ENCODE measurements around the gene ZNF593. TPM values are rescaled to one million over a fixed set of nuclear protein-coding genes. Genes with fewer than 3 reads are reported as not detected.

The ZNF593 gene
- total RNA-seq, 4 donors from 2014 or later = 39.6 to 135 (median 97.3) TPM

DNA sequence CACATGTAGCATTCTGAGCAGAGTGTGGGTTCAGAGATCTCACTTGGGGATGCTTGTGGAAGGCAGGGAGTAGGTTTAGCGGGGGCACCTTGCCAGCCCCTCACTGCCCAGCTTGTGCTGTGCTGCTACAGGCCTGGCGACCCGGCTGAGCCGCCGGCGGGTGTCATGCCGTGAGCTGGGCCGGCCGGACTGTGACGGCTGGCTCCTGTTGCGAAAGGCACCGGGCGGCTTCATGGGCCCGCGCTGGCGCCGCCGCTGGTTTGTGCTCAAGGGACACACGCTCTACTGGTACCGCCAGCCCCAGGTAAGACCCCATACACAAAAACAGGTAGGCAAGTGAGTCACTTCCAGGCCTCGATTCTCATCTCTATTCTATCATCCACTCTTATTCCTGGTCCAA, 15.2 kb downstream of the ZNF593 start:
- no peaks in the 10 kb centered on the region for H3K9me3 ChIP-seq
- peaks cover 0 to 51% of the 10 kb centered on the region in 2 donors for H3K36me3 ChIP-seq
- peak overlapping the region; percentile 94 to 98 (median 96) for H3K27ac ChIP-seq
- in situ Hi-C loops (cut with MboI; ENCODE audit: low sequenced_read_pairs in 4 of 4) = no loop called here
- H3K27me3 ChIP-seq = no peaks in the 10 kb centered on the region
- H3K4me3 ChIP-seq = no peak overlapping the region
- ATAC-seq (no peak), DNase-seq (no peak)
- H3K4me1 ChIP-seq = peaks cover 26 to 35% of the 10 kb centered on the region in 2 donors
- TF ChIP-seq POLR2A (IDR thresholded peaks at IDR 0.05) = no peak
- TF ChIP-seq, protein P1, sequence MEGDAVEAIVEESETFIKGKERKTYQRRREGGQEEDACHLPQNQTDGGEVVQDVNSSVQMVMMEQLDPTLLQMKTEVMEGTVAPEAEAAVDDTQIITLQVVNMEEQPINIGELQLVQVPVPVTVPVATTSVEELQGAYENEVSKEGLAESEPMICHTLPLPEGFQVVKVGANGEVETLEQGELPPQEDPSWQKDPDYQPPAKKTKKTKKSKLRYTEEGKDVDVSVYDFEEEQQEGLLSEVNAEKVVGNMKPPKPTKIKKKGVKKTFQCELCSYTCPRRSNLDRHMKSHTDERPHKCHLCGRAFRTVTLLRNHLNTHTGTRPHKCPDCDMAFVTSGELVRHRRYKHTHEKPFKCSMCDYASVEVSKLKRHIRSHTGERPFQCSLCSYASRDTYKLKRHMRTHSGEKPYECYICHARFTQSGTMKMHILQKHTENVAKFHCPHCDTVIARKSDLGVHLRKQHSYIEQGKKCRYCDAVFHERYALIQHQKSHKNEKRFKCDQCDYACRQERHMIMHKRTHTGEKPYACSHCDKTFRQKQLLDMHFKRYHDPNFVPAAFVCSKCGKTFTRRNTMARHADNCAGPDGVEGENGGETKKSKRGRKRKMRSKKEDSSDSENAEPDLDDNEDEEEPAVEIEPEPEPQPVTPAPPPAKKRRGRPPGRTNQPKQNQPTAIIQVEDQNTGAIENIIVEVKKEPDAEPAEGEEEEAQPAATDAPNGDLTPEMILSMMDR (IDR thresholded peaks at IDR 0.05 in 4 of 5, conservative IDR thresholded peaks at IDR 0.05 in 1 of 5) = no peak
- intact Hi-C loops (cut with DNase I; ENCODE audit: low total_unique reads) = loop anchor here (5.0 kb wide), 1 partner anchor 92 kb away; no protein-coding TSS in a partner anchor

DNA sequence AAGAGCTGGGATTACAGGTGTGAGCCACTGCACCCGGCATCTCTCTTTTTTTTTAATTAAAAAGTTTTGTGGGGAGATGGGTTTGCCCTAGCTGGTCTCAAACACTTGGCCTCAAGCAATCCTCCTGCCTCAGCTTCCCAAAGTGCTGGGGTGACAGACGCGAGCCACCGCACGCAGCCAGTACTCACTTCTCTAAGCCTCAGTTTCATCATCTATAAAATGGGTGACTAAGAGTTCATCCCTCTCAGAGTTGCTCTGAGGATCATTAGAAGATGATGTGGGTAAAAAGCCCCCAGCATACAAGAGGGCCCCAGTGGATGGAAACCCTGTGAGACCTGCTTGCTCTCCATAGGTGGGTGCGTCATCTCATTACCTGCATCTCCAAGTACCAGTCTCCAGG, 18.2 kb downstream of the ZNF593 start:
- TF ChIP-seq, protein P1 (IDR thresholded peaks at IDR 0.05 in 4 of 5, conservative IDR thresholded peaks at IDR 0.05 in 1 of 5) = no peak
- no peak for TF ChIP-seq POLR2A (IDR thresholded peaks at IDR 0.05)
- Histone ChIP-seq H3K9me3 (no peaks in the 10 kb centered on the region), H3K27me3 (no peaks in the 10 kb centered on the region), H3K27ac (no peak overlapping the region), H3K36me3 (peaks cover 0 to 51% of the 10 kb centered on the region in 2 donors), H3K4me3 (no peak overlapping the region), H3K4me1 (peaks cover 7 to 14% of the 10 kb centered on the region in 2 donors)
- ATAC-seq (no peak), DNase-seq (no peak)
- in situ Hi-C loops (cut with MboI; ENCODE audit: low sequenced_read_pairs in 4 of 4) = no loop called here
- intact Hi-C loops (cut with DNase I; ENCODE audit: low total_unique reads) = no loop called here

DNA sequence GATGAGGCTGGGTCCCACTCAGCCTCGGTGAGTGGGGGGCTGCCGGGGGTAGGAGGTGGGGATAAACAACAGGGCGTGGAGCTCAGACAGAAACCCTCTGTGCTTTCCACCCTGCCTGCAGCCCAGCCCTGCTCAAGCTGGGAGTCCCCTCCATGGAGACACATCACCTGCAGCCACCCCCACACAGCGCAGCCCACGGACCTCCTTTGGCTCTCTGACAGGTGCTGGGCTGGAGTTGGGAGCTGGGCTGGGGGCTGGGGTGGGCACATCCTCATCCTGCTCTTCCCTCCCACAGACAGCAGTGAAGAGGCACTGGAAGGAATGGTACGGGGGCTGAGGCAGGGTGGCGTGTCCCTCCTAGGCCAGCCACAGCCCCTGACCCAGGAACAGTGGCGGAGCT, 18.8 kb downstream of the ZNF593 start:
- H3K27ac ChIP-seq = no peak overlapping the region
- no peaks in the 10 kb centered on the region for H3K27me3 ChIP-seq
- TF ChIP-seq, protein P1 (IDR thresholded peaks at IDR 0.05 in 4 of 5, conservative IDR thresholded peaks at IDR 0.05 in 1 of 5) = no peak
- TF ChIP-seq POLR2A (IDR thresholded peaks at IDR 0.05) = no peak
- H3K36me3 ChIP-seq = peaks cover 0 to 51% of the 10 kb centered on the region in 2 donors
- ATAC-seq (no peak), DNase-seq (no peak)
- intact Hi-C loops (cut with DNase I; ENCODE audit: low total_unique reads) (no loop called here), in situ Hi-C loops (cut with MboI; ENCODE audit: low sequenced_read_pairs in 4 of 4) (no loop called here)
- peaks cover under 1 to 8% of the 10 kb centered on the region in 2 donors for H3K4me1 ChIP-seq
- no peak overlapping the region for H3K4me3 ChIP-seq
- no peaks in the 10 kb centered on the region for H3K9me3 ChIP-seq

DNA sequence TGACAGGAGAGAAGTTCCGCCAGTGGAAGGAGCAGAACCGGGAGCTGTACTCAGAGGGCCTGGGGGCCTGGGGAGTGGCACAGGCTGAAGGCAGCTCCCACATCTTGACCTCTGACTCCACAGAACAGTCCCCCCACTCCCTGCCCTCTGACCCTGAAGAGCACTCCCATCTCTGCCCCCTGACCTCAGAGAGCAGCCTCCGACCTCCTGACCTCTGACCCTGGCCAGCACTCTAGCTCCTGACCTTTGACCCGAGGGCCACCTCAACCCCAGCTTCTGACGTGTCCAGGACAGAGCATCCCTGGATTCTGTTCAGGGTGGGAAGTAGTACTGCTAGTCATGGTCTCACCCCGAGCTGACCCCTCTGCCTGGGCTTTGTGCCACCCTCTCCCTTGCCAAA, 19.6 kb downstream of the ZNF593 start:
- intact Hi-C loops (cut with DNase I; ENCODE audit: low total_unique reads) (no loop called here), in situ Hi-C loops (cut with MboI; ENCODE audit: low sequenced_read_pairs in 4 of 4) (no loop called here)
- no peak for ATAC-seq
- no peak overlapping the region for H3K27ac ChIP-seq
- no peak overlapping the region for H3K4me3 ChIP-seq
- H3K36me3 ChIP-seq = peaks cover 0 to 48% of the 10 kb centered on the region in 2 donors
- no peak for DNase-seq
- H3K27me3 ChIP-seq = no peaks in the 10 kb centered on the region
- H3K9me3 ChIP-seq = no peaks in the 10 kb centered on the region
- TF ChIP-seq POLR2A (IDR thresholded peaks at IDR 0.05) = no peak
- TF ChIP-seq, protein P1 (IDR thresholded peaks at IDR 0.05 in 4 of 5, conservative IDR thresholded peaks at IDR 0.05 in 1 of 5) = no peak
- H3K4me1 ChIP-seq = peaks cover 0 to 2% of the 10 kb centered on the region in 2 donors

DNA sequence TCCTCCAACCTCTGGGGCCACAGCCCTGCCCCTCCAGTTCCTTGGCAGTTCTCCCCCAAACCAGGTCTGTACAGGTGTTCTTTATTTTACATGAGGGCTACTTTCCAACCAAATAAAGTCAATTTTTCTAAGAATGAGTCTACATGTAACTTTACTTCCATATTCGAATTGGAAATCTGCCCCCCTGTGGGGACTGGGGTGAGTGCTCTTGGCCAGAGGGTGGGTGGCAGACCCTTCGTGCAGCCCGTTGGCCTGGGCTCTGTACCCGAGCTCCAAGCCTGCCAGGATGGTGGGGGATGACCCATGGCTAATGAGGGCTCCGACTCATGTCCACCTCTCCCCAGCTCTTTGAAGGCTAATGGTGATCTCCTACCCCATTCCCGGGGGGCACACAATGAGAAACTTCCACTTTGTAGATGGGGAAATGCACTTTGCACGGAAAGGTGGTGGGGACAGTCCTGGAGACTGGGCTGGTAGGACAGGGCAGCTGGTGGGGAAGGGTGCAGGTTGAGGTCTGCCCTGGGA, 20.1 kb downstream of the ZNF593 start:
- intact Hi-C loops (cut with DNase I; ENCODE audit: low total_unique reads) = no loop called here
- in situ Hi-C loops (cut with MboI; ENCODE audit: low sequenced_read_pairs in 4 of 4) = no loop called here
- H3K9me3 ChIP-seq = no peaks in the 10 kb centered on the region
- H3K27me3 ChIP-seq = no peaks in the 10 kb centered on the region
- DNase-seq = no peak
- TF ChIP-seq, protein P1 (IDR thresholded peaks at IDR 0.05 in 4 of 5, conservative IDR thresholded peaks at IDR 0.05 in 1 of 5) = no peak
- TF ChIP-seq POLR2A (IDR thresholded peaks at IDR 0.05) = no peak
- no peak for ATAC-seq
- H3K4me3 ChIP-seq = no peak overlapping the region
- no peak overlapping the region for H3K27ac ChIP-seq
- no peaks in the 10 kb centered on the region for H3K4me1 ChIP-seq
- H3K36me3 ChIP-seq = peaks cover 0 to 43% of the 10 kb centered on the region in 2 donors

All from gastrocnemius medialis (tissue), 4 donors.